Muscle of arm (tissue), 12 donors: ENCODE measurements around the gene CD79A. TPM values are rescaled to one million over a fixed set of nuclear protein-coding genes. Genes with fewer than 3 reads are reported as not detected.
"Not testable (repeated sequence)": the region's sequence is repeated elsewhere in the genome, so short reads cannot be mapped to it uniquely, and the experiment has no call there.

Source experiments
- DNase-seq: peaks from one replicate; pipeline ENCODE4 v3.0.0-alpha.2; 2013
- polyA plus RNA-seq, 12 donors: library from polyadenylated mRNA; unstranded; fragments of 120-200 nt; gene quantifications; one replicate each; pipeline ENCODE4 v1.2.1, GENCODE V29; 2013; ENCODE audit not compliant: insufficient read length in 12 of 12

Gene CD79A
- polyA plus RNA-seq, 12 donors, result 0.48 to 9.8 (median 0.73) TPM; not detected in 2

DNA sequence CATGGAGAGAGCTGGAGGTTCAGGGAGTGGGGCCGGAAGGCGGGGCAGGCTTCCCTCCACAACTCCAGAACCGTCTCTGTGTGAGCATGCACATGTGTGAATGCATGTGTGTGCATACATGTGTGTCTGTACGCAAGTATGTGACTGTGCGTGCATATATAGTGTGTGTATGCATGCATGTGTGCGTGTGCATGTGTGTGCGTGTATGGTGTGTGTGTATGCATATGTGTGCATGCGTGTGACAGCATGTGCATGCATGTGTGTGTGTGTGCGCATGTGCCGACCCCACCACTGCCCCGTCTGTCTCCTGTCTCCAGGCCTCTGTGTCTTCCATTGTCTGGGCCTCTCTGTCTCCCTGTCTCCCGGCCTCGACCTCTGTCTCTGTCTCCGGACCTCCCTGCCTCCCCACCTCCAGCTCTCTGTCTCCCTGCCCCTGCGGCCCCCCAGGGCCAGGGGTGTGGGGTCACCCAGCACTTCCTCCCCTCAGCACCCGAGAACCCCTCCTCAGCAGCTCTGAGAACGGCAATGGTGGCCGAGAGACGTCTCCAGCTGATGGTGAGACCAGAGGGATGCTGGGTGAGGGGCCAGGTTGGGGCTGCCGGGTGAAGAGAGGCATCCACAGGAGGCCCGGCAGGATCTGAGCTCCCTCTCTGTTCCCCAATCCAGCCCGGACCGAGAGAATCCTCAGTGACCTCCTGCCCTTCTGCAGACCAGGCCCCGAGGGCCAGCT lies 28.4 kb downstream of the CD79A start:
- no peak for DNase-seq

DNA sequence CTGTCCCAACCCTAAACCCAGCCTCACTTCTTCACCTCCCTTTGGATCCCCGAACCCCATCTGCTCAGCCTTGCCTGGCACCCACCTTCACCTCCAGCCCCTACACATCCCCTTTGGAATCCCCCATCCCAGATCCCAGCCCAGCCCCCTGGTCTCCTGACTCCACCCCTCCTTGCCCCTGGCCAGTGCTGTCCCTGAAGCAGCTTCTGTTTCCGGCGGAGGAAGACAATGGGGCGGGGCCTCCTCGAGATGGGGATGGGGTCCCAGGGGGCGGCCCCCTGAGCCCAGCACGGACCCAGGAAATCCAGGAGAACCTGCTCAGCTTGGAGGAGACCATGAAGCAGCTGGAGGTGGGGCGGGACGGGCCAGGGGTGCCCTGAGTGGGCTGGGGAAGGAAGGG lies 29.2 kb downstream of the CD79A start:
- DNase-seq, result no peak

DNA sequence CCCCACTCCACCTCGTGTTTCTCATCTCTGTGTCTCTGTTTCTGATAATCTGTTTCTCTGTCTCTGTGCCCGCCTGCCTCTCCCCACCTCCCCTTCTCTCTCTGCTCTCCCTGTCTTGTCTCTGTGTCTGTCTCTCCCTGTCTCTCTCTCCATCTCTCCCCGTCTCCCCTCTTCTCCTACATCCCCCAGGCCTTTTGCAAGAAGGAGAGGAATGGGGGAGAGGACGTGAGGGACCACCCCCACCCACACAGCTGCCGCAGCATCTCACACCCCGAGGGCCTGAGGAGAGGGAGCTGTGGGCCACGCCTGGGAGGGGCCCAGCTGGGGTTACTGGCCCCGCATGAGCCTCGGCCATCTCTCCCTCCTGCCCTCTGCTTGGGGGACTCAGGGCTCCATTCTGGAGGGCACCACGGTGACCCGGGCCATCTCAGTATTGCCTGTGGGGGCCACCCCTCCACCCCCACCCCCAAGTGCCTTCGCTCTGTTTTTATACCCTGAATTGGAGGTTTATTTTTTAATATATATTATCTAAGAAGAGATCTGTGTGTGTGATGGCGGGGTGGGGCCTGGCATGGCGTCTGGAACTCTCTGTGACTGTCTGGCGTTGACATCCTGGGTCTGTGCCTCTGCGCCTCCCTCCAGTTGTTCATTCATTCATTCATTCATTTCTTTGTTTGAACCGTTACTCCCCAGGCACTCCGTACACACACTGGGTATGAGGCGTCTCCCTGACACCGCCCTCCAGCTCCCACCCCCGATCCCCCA lies 30.0 kb downstream of the CD79A start:
- DNase-seq, result no peak

DNA sequence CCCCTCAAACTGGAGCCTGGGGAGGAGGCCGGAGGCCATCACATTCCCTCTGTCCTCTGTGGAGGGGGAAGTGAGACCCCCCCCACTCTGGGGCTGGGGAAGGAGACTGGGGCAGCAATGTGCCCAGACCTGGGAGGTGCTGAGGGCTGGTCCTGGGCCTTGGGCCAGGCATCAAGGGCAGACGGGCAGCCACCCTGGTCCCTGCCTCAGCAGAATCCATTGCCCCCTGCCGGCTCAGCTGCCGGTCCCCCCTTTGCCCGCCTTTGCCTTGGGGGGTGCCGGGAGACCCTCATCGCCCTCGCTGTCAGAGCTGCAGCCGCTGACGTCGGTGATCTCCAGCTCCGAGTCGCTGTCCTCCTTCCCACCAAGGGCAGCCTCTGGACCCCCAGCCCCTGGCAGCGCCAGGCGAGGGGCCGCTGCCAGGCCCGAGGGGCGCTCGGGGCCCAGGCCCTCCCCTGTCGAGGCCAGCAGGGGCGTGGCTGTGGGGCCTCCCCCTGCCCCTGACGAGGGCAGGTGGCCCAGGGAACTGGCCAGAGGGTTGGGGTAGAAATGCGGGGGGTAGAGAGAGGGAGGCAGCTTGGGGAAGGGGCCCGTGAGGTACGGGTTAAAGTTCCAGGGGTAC lies 31.0 kb downstream of the CD79A start:
- DNase-seq, result no peak

DNA sequence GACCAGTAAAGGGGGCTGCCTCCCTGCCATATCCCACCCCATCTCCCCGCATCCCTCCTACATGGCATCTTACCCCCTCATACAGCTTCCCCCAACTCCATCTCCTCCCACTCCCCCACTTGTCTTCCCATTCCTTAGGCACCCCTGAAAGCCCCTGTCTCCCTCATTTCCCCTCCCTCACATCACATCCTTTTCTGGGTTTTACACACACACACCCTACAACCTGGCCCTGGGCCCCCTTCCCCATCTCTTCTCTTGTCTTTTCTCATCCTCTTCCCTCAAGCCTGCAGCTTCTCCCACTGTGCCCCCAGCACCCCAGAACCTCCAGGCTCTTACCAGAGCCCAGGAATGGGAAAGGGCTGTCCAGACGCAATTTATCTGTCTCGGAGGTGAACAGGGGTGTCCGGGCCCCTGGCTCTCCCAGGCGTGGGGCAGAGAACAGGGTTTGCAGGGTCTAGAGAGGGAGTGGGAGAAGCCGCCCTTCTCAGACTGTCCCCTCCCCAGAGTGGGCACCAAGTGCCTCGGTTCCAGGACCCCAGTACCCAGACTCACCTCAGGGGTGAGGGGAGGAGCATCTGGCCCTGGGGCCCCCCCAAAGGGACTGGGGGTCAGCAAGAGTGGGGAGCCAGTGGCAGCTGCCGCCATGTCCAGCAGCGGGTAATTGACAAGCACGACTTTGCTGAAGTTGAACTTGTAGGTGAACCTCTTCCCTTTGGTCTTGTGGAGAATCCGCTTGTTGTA lies 31.8 kb downstream of the CD79A start:
- DNase-seq, result no peak

DNA sequence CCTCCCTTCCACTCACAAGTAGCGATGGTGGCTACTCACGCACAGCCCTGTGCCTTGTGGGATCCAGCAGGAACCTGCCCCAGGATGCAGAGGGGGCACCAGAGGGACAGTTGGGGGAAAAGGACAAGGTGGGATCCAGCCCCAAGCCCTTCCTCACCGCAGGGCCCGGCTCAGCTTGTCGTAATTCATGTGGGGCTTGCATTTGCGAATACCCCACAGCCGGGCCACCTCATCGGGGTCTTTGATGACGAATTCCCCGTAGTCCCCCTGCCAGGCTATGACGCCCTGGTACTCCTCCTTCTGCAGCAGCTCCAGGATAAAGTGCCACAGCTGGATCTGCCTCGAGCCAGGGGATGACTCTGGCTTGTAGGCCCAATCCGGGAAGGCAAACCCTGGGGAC lies 32.6 kb downstream of the CD79A start:
- no peak for DNase-seq

DNA sequence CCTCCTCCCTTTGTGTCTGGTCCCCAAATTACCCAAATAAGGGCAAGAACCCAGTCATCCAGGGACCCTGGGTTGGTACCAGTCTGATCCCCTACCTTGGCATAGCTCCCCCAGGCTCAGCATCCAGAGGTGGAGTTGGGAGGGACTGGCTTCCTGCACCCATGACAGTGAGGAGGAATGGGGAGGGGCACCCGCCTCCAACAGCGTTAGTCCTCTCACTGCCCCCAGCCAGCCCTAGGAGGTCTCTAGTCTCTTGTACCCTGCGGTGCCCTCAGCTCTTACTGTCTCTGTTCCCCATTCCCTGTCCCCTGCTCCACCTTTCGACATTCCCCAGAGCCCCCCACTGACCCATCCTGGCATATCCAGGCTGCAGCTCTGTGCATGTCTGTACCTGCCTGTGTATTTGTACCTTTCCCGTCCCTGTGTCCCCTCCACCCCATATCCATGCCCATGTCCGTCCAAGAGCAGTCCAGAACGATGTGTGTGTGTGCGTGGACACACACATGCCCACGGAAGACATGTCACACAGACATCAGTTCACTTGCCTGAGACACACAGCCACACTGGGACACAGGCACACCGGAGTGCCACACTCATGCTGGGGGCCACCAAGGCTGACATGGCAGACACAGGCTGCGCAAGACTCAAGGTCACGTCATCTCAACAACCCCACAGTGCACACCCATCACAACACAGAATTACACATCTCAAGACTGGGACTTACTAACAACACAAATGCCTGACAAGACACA lies 33.3 kb downstream of the CD79A start:
- DNase-seq, result no peak

DNA sequence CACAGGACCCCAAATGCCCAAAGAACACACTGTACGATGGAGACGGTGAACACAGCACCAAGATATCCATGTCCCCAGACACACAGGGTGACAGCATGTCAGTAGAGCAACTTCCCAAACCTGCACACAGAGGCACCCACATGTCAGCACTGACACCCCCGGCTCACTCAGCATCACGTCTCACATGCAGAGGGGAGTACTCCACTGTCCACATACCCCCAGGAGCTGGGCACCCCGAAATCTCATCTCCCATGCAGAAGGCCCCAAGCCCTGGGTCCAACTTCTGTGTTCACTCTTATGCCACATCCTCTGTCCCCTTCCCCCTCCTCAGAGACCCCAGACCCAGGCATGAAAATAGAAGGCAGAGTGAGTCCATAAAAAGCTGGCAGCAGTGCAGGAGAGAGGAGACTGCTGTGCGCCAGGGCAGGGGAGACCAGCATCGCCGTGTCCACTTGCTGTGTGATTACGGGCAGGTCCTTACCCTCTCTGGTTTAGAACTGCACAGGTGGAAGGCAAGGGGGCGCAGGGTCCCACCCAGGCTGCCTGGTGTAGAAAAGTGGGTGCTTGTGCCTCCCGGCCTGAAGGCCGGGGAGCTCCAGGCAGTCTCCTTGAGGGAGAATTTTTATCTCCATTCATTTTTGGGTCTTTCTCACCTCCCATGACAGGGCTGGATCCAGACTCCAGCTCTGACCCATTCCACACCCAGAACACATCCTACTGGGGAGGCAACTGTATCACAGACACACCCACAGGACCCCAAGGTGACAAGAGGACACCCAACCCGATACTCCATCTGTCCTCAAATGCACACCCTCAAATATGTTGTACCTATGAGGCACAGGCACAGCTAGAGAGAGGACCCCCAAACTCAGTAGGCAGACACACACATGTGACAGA lies 34.2 kb downstream of the CD79A start:
- DNase-seq, result no peak

DNA sequence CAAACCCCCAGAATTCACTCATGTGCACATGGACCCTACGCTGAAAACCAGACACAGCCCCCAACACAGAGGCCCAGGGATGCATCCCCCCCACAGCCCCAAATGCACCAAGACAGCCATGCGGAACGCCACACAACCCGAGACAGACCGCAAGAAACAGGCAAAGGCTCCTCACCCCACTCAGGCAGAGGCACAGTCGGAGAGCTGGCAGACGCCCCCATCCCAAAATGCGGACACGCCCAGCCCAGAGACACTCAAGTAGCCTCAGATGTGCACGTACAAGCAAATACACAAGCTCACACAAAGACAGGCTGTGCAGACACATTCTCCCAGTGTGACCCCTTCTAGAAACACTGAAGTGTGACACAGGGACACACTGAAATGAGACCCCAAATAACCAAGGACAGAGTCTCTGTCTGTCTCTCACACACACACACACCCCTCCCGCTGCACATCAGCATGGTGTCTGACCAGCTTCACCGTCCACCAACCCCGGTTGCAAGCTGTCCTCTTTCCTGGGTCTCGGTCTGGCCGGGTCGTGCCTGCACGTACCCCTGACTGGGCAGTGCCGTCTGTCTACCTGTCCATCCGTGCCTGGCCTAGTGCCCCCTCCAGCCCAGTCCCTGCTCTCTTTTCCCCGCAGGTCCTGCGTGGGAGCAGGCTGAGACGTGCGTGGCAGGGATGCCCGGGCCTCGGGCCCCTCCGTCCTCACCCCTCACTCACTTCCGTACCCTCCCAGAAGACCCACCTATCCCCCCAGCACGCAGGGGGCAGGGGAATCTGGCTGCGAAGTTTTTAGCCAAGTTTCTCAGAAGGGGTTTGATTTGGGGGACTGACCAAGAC lies 35.0 kb downstream of the CD79A start:
- no peak for DNase-seq

DNA sequence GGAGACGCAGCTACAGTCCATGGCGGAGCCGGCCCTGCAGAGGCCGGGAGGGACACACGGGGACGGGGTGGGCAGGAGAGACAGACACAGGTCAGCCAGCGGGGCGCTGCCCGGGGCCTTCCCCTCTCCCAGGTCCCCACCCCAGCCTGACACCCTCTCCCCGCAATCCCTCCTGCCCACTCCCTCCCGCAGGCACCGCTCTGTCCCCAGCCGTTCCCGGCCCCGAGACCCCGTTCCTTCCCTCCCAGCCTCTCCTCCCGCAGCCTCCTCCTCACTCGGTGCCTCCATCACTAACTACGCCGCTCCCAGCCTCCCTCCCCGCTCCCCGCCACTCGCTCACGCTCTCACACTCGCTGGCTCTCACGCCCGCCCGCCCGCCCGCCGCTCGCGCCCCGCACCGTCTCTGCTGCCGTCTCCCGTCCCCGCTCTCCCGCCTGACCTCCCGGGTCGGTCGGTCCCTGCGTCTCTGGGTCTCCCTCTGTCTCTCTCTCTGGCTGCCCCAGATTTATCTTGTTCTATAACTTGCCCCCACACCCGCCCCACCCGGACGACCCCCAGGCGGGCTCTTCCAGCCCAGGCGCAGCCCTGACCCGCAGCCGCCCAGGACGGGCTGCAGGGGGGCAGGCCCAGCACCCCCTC lies 35.9 kb downstream of the CD79A start:
- DNase-seq, result no peak

DNA sequence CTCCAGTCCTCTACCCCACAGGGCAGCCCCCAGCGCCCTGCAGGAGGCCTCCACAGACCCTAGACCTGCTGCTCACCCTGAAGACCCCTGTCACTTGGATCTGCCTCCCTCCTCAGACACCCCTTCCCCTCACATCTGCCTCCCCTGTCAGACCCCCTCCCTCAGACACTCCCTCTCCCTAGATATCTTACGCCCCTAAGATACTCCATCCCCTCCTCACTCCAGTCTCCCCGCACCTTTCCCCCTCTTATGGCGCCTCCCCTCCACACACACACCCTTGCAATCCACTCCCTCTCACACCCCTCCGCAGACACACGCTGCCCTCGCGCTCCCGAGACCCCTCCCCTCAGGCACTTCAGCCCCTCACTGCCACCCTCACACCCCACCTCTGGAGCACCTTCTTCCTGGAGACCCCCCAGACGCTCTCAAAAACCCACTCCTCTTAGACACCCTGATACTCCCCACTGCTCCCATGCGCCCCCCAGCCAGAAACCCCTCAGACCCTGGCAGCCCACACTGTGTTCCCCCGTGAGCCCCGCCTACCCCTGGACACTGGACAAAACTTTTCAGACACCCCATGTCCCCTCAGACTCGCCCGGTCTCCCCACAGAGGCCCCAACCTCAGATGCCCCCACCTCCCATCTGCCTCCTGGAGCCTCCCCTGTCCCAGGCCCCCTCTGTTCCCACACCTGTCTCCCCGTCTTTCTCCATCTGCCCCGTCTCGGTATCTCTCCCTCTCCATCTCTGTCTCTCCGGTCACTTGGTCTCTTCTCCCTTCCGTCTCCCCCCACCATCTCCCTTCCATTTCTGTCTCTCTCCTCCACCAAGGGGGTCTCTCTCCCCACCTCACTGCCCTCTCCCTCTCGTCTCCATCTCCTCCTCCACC lies 36.7 kb downstream of the CD79A start:
- no peak for DNase-seq

DNA sequence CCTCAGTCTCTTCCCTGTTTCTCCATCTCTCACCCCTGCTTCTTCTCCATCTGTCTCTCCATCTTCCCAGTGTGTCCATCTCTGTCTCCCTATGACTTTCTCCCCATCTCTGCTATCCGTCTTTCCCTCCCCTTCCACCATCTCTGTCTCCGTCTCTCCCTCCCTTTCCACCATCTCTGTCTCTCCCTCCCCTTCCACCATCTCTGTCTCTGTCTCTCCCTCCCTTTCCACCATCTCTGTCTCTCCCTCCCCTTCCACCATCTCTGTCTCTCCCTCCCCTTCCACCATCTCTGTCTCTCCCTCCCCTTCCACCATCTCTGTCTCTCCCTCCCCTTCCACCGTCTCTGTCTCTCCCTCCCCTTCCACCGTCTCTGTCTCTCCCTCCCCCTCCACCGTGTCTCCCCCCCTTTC lies 37.4 kb downstream of the CD79A start:
- DNase-seq, result not testable (repeated sequence)

DNA sequence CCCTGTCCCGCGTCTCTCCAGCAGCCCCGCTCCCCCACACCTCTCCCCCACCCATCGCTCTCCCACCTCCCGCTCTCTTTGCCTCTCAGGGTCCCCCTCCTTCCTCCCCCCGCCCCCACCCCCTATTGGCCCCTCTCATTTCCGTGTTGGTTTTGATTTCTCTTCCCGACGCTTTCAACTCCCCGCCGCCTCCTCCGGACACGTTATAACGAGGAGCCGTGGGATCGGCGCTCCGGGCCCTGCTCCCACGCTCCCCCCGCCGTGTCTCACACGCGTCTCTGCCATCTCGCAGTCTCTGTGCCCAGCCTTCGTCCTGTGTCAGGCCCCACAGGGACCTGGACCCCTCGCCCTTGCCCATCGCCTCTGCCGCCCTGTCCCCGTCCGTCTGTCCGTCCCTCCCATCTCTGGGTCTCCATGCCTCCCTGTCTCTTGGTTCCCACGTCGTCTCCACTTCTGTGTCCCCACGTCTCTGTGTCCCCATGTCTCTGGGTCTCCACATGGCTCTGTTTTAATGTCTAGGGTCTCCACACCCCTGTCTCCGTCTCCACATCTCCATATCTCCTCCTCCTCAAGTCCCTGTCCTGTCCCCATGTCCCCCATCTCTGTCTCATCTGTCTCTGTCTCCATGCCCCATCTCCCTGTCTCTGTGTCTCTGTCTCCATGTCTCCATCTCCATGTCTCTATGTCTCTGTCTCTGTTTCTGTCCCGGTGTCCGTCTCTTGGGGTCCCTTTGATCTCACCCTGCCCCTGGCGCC lies 38.1 kb downstream of the CD79A start:
- no peak for DNase-seq

DNA sequence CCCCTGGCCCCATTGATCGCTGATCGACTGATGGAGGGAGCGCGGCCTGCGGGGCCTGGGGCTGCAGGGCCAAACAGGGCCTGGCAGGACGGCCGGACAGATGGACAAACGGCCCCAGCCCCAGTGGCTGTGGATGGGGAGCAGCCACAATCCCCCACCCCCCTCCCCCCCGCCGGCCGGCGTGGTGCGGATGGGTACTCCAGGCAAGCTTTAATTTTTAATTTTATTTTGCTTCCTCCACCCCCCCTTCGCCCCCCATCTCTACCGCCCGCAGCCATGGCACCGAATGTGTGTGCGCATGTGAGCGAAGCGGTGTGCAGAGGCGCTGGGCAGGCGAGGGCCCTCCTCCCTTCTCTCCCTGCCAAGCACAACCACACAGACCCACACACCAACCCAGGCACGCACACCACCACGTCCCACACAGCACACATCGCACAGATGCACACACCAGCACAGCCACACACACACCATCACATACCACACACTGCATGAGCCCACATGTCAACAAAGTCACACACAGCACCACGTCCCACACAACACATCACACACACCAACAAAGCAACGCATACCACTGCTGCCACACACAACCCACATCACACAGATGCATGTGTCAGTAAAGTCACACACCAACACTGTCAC lies 38.8 kb downstream of the CD79A start:
- DNase-seq, result no peak

DNA sequence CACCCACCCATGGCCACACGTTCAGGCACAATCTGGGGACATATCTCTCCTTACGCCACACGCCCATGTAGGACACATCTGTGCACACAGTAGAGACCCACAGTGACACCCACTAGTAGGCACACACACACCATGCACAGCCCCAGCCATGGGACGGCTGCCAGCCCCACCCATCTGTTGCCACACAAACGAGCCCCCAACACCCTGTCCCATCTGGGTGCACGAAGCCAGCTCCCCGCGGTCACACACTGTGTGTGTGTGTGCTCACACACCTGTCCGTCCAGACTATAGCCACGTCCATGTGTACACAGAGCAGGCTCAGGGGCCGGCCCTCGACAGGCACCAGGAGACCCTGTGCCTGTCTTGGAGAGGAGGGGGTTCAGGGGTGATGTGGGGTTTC lies 40.6 kb downstream of the CD79A start:
- no peak for DNase-seq

DNA sequence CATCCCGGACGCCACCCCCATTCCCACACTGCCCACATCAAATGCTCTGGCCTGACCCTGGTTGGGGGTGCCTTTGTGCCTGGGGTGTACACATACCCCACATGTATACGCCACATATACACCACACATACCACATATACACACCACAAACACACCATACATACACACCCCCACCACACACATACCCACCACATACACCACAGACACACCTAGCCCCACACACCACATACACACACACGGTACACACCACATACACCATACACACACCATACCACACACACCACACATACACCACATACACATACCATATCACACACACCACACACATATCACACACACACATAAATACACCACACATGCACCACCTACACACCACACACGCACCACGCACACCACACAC lies 41.0 kb downstream of the CD79A start:
- DNase-seq, result no peak
